Astrocyte (in vitro differentiated cells and primary cell): ENCODE measurements around the gene IFNA13. TPM values are rescaled to one million over a fixed set of nuclear protein-coding genes. Genes with fewer than 3 reads are reported as not detected.

ENCODE experiments used
- DNase-seq: peaks from one replicate; pipeline ENCODE4 v3.0.0-alpha.2; 2010; ENCODE audit warnings: low read depth
- FAIRE-seq: peaks from 2 replicates; lab custom pipeline; 2011; peaks lifted over from hg19 to GRCh38; lab: Jason Lieb, UNC
- H2AFZ ChIP-seq: 2 replicates; pipeline ENCODE4 v1.6.0; 2012; ENCODE audit warnings: low read depth, low read length, inconsistent platforms
- H3K27ac ChIP-seq: 2 replicates; pipeline ENCODE4 v1.5.1; 2011; ENCODE audit warnings: low read depth, low read length, inconsistent platforms
- H3K27me3 ChIP-seq: 2 replicates; pipeline ENCODE4 v1.6.0; 2011; ENCODE audit warnings: low read length, inconsistent platforms; ENCODE audit not compliant: insufficient read depth
- H3K36me3 ChIP-seq: 2 replicates; pipeline ENCODE4 v1.5.1; 2011; ENCODE audit warnings: low read length, inconsistent platforms; ENCODE audit not compliant: insufficient read depth
- H3K4me1 ChIP-seq: 2 replicates; pipeline ENCODE4 v1.5.1; 2011; ENCODE audit warnings: low read length, inconsistent platforms; ENCODE audit not compliant: insufficient read depth
- H3K4me2 ChIP-seq: 2 replicates; pipeline ENCODE4 v1.6.0; 2012; ENCODE audit warnings: low read length, inconsistent platforms
- H3K4me3 ChIP-seq: 2 replicates; pipeline ENCODE4 v1.5.1; 2011; ENCODE audit warnings: low read depth, mild to moderate bottlenecking, low read length, inconsistent platforms; ENCODE audit not compliant: insufficient read depth
- H3K79me2 ChIP-seq: 2 replicates; pipeline ENCODE4 v1.6.0; 2012; ENCODE audit warnings: mild to moderate bottlenecking, low read length, inconsistent platforms; ENCODE audit not compliant: insufficient read depth
- H3K9ac ChIP-seq: 2 replicates; pipeline ENCODE4 v1.6.0; 2012; ENCODE audit warnings: mild to moderate bottlenecking, low read length, inconsistent platforms
- H3K9me3 ChIP-seq: 2 replicates; pipeline ENCODE4 v1.5.1; 2012; ENCODE audit warnings: low read depth, mild to moderate bottlenecking, low read length, inconsistent platforms; ENCODE audit not compliant: insufficient read depth
- H4K20me1 ChIP-seq: 2 replicates; pipeline ENCODE4 v1.6.0; 2012; ENCODE audit warnings: low read length, inconsistent platforms; ENCODE audit not compliant: insufficient read depth
- H3K27ac Mint-ChIP-seq: one replicate; pipeline ENCODE4 v1.8.0; 2021; ENCODE audit warnings: mild to moderate bottlenecking, mixed read lengths; ENCODE audit not compliant: unreplicated experiment
- H3K27me3 Mint-ChIP-seq: one replicate; pipeline ENCODE4 v1.8.0; 2021; ENCODE audit warnings: low read depth, mixed read lengths; ENCODE audit not compliant: unreplicated experiment
- H3K36me3 Mint-ChIP-seq: one replicate; pipeline ENCODE4 v1.8.0; 2021; ENCODE audit warnings: low read depth, mixed read lengths; ENCODE audit not compliant: unreplicated experiment
- H3K4me1 Mint-ChIP-seq: one replicate; pipeline ENCODE4 v1.8.0; 2021; ENCODE audit warnings: low read depth, mixed read lengths; ENCODE audit not compliant: unreplicated experiment
- H3K4me3 Mint-ChIP-seq: one replicate; pipeline ENCODE4 v1.8.0; 2021; ENCODE audit warnings: mild to moderate bottlenecking, moderate library complexity, mixed read lengths; ENCODE audit not compliant: unreplicated experiment
- H3K9me3 Mint-ChIP-seq: one replicate; pipeline ENCODE4 v1.8.0; 2021; ENCODE audit warnings: mild to moderate bottlenecking, mixed read lengths; ENCODE audit not compliant: unreplicated experiment
- EZH2 ChIP-seq: IDR thresholded peaks from 2 replicates; pipeline ENCODE4 v1.6.1; 2012; ENCODE audit warnings: mild to moderate bottlenecking, low read length, inconsistent platforms; ENCODE audit not compliant: insufficient read depth
- total RNA-seq: library from RNA; stranded (reverse); gene quantifications from 2 replicates; pipeline ENCODE4 v1.2.1, GENCODE V29; 2021
- TF ChIP-seq, protein P1 (sequence below): IDR thresholded peaks from 2 replicates; pipeline ENCODE4 v1.5.1; 2011; ENCODE audit warnings: low read depth, mild to moderate bottlenecking, inconsistent platforms, low read length, moderate library complexity; ENCODE audit not compliant: insufficient read depth

Gene IFNA13
- total RNA-seq, 1 donor from 2014 or later: not detected

DNA sequence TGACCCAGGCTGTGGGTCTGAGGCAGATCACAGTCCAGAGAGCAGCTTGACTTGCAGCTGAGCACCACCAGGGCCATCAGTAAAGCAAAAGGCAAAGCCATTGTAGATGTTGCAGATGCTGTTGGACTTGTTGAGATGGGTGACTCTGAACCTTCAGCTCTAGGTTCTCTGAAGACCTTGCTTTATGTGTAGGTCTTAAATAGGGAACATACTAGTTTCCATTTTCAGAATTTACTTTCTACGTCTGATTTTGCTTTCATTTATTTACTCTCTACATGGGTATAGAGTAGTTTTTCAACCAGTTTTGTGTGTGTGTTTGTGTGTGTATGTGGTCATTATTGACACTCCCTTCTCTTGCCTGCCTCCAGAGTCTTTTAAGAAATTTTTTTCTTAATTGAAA lies 17.1 kb downstream of the IFNA13 start, which contains the start of gene IFNA6:
Gene IFNA6, minus strand, starts transcription at position 101 of the 400 bp plus-strand sequence. Its CDS starts 0 bp downstream, at position 101.
- FAIRE-seq: no peak
- no peak within 1 kb of the TSS for H3K4me3 Mint-ChIP-seq
- no peaks in the 10 kb centered on the region for H3K36me3 Mint-ChIP-seq
- H3K4me2 ChIP-seq: no peak within 1 kb of the TSS
- DNase-seq: no peak
- no peak within 1 kb of the TSS for H3K4me3 ChIP-seq
- H3K4me1 ChIP-seq: no peaks in the 10 kb centered on the region
- TF ChIP-seq, protein P1, sequence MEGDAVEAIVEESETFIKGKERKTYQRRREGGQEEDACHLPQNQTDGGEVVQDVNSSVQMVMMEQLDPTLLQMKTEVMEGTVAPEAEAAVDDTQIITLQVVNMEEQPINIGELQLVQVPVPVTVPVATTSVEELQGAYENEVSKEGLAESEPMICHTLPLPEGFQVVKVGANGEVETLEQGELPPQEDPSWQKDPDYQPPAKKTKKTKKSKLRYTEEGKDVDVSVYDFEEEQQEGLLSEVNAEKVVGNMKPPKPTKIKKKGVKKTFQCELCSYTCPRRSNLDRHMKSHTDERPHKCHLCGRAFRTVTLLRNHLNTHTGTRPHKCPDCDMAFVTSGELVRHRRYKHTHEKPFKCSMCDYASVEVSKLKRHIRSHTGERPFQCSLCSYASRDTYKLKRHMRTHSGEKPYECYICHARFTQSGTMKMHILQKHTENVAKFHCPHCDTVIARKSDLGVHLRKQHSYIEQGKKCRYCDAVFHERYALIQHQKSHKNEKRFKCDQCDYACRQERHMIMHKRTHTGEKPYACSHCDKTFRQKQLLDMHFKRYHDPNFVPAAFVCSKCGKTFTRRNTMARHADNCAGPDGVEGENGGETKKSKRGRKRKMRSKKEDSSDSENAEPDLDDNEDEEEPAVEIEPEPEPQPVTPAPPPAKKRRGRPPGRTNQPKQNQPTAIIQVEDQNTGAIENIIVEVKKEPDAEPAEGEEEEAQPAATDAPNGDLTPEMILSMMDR: no peak
- no peak for TF ChIP-seq EZH2
- no peak within 1 kb of the TSS for H3K9ac ChIP-seq
- H3K9me3 Mint-ChIP-seq: peaks cover 6% of the 10 kb centered on the region
- H3K27me3 ChIP-seq: peaks cover 17% of the 10 kb centered on the region
- no peak within 1 kb of the TSS for H2AFZ ChIP-seq
- H3K27ac ChIP-seq: no peak within 1 kb of the TSS
- H4K20me1 ChIP-seq: no peaks in the 10 kb centered on the region
- no peaks in the 10 kb centered on the region for H3K27me3 Mint-ChIP-seq
- no peaks in the 10 kb centered on the region for H3K79me2 ChIP-seq
- no peak within 1 kb of the TSS for H3K27ac Mint-ChIP-seq
- H3K4me1 Mint-ChIP-seq: no peaks in the 10 kb centered on the region
- H3K9me3 ChIP-seq: no peaks in the 10 kb centered on the region
- H3K36me3 ChIP-seq: no peaks in the 10 kb centered on the region

DNA sequence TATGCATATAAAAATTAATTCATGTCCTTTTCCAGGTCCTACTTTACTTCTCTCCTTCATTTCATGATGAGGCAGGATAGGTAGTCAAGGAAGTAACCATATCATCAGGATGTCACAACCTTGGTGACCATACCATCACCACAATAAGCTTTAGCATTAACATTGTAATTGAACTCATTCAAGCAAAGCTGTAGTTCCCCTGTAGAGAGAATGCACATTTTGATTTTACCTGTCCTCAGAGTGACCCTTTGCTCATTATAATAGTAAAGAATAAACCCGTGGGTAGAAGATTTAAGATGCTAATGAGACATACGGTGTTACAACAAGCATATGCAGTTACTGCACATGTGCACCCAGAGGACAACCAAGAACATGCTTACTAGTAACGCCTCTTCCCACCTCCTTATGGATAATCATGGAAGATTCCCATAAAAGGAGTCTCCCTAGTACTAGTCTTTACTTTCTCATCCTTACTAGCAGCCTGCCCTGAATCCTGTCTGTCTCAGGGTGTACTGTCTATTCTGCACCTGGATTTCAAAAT lies 19.4 kb downstream of the IFNA13 start:
- Histone ChIP-seq H3K4me1 (no peaks in the 10 kb centered on the region), H3K36me3 (no peaks in the 10 kb centered on the region), H3K4me2 (no peak overlapping the region), H3K9me3 (no peaks in the 10 kb centered on the region), H3K27me3 (peaks cover 17% of the 10 kb centered on the region), H2AFZ (no peak overlapping the region), H4K20me1 (no peaks in the 10 kb centered on the region), H3K79me2 (no peaks in the 10 kb centered on the region), H3K9ac (no peak overlapping the region), H3K27ac (no peak overlapping the region), H3K4me3 (no peak overlapping the region)
- FAIRE-seq (no peak), DNase-seq (no peak)
- no peak overlapping the region for H3K27ac Mint-ChIP-seq
- no peaks in the 10 kb centered on the region for H3K36me3 Mint-ChIP-seq
- H3K4me1 Mint-ChIP-seq: no peaks in the 10 kb centered on the region
- H3K9me3 Mint-ChIP-seq: peaks cover 10% of the 10 kb centered on the region
- TF ChIP-seq, protein P1: no peak
- TF ChIP-seq EZH2: no peak
- no peaks in the 10 kb centered on the region for H3K27me3 Mint-ChIP-seq
- H3K4me3 Mint-ChIP-seq: no peak overlapping the region

DNA sequence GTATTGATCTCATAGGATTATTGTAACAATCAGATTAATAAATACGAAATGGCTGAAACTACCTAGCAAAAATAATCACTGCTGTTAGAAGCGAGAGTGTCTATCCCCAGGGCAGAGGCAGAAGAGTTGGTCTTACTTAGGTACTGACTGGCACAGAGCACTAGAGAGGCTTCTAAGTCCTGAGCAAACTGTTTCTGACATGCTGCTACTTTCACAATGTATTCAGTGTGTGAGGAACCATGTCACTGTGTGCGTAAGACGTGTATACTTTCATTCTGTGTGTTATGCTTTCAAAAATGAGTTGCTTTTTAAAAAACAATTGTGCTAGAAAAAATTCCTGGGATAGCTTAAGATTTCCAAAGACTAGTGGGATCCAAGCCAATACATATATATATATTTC lies 27.1 kb downstream of the IFNA13 start:
- no peak overlapping the region for H3K4me2 ChIP-seq
- Mint-ChIP-seq H3K4me1 (no peaks in the 10 kb centered on the region), H3K27me3 (no peaks in the 10 kb centered on the region)

More for the DNA sequence above, 27.1 kb downstream of the IFNA13 start:
- Mint-ChIP-seq H3K36me3 (no peaks in the 10 kb centered on the region), H3K27ac (no peak overlapping the region), H3K4me3 (no peak overlapping the region), H3K9me3 (peaks cover 7% of the 10 kb centered on the region)
- H3K9ac ChIP-seq: no peak overlapping the region
- no peaks in the 10 kb centered on the region for H3K27me3 ChIP-seq
- DNase-seq: no peak
- no peak overlapping the region for H3K27ac ChIP-seq
- H3K4me3 ChIP-seq: no peak overlapping the region
- H4K20me1 ChIP-seq: no peaks in the 10 kb centered on the region
- no peak for FAIRE-seq
- no peaks in the 10 kb centered on the region for H3K36me3 ChIP-seq
- TF ChIP-seq, protein P1: no peak
- TF ChIP-seq EZH2: no peak
- H2AFZ ChIP-seq: no peak overlapping the region
- no peaks in the 10 kb centered on the region for H3K79me2 ChIP-seq
- H3K4me1 ChIP-seq: no peaks in the 10 kb centered on the region
- no peaks in the 10 kb centered on the region for H3K9me3 ChIP-seq
